HepG2 (cell line): Measurements from ENCODE around the gene CTNND2. TPM values are rescaled to one million over a fixed set of nuclear protein-coding genes. Genes with fewer than 3 reads are reported as not detected.

ENCODE experiments used
- ATAC-seq: fragments of 200-7000 bp; cut with Tn5 transposase; 3 replicates; pipeline ENCODE4 v1.9.1; 2020; ENCODE audit warnings: mild to moderate bottlenecking, moderate library complexity
- BruUV-seq: library from RNA; stranded (reverse); fragments of 400-500 nt; replicated peaks from 2 replicates; lab custom pipeline; 2021; lab: Mats Ljungman, UMichigan
- CTCF ChIA-PET: fragments of 300-600 bp; formaldehyde crosslinking; extraction: SDS; loops from one replicate; lab custom pipeline; 2021; ENCODE audit warnings: low total read pairs, inconsistent platforms, low intra/inter-chr PET ratio; lab: Yijun Ruan, JAX
- POLR2A ChIA-PET: fragments of 350-600 bp; sonication (Branson Sonifier 250); formaldehyde crosslinking; loops from one replicate; lab custom pipeline; 2020; ENCODE audit warnings: antibody characterized with exemption, inconsistent platforms; lab: Yijun Ruan, JAX
- DNase-seq: peaks from one replicate; pipeline ENCODE4 v3.0.0-alpha.2; 2015; ENCODE audit warnings: low spot score
- FAIRE-seq: peaks from 3 replicates; lab custom pipeline; 2011; peaks lifted over from hg19 to GRCh38; lab: Jason Lieb, UNC
- H2AFZ ChIP-seq: one replicate; pipeline ENCODE4 v1.6.1; 2011; ENCODE audit warnings: low read length, inconsistent platforms
- H3K27ac ChIP-seq: fragments of 300-600 bp; 3 replicates; pipeline ENCODE4 v1.8.0; 2011; ENCODE audit warnings: mixed run types, mild to moderate bottlenecking, mixed read lengths, low read length, inconsistent platforms; ENCODE audit not compliant: insufficient read depth; ENCODE audit errors: extremely low read length
- H3K27me3 ChIP-seq, 2 experiments: fragments of 200-600 bp in 1 of 2; 2 replicates in 1 of 2; 3 replicates in 1 of 2; pipeline versions ENCODE4 v1.6.0 to v1.8.0; 2011; ENCODE audit warnings: low read length in 2 of 2, mild to moderate bottlenecking in 2 of 2, moderate library complexity in 2 of 2, inconsistent platforms in 1 of 2; ENCODE audit not compliant: insufficient read depth in 2 of 2, control insufficient read depth in 1 of 2
- H3K36me3 ChIP-seq, 2 experiments: fragments of 200-600 bp in 1 of 2; replicated peaks in 1 of 2; 2 replicates in 1 of 2; 3 replicates in 1 of 2; pipeline versions ENCODE4 v1.5.1 to v1.8.0; 2011; ENCODE audit warnings: low read length in 2 of 2, inconsistent platforms in 1 of 2; ENCODE audit not compliant: insufficient read depth in 2 of 2, control insufficient read depth in 1 of 2
- H3K4me1 ChIP-seq: 2 replicates; pipeline ENCODE4 v1.5.1; 2012; ENCODE audit warnings: low read length, inconsistent platforms; ENCODE audit not compliant: insufficient read depth
- H3K4me2 ChIP-seq: 2 replicates; pipeline ENCODE4 v1.6.0; 2011; ENCODE audit warnings: low read depth, low read length, inconsistent platforms
- H3K4me3 ChIP-seq, 3 experiments: fragments of 200-600 bp in 1 of 3; sonication (generic), shearing (Covaris generic) in 1 of 3; replicated peaks in 1 of 3; 2 replicates each; pipeline ENCODE4 v1.5.1; 2011 to 2016; ENCODE audit warnings: low read length in 3 of 3, inconsistent platforms in 2 of 3, low read depth in 2 of 3, mild to moderate bottlenecking in 2 of 3, control low read depth in 1 of 3, mixed read lengths in 1 of 3; ENCODE audit not compliant: insufficient read depth in 1 of 3
- H3K79me2 ChIP-seq: one replicate; pipeline ENCODE4 v1.6.1; 2011; ENCODE audit warnings: low read length, inconsistent platforms; ENCODE audit not compliant: insufficient read depth
- H3K9ac ChIP-seq: 2 replicates; pipeline ENCODE4 v1.6.0; 2011; ENCODE audit warnings: mild to moderate bottlenecking, low read depth, low read length, inconsistent platforms; ENCODE audit not compliant: insufficient read depth
- H3K9me3 ChIP-seq: 2 replicates; pipeline ENCODE4 v1.5.1; 2012; ENCODE audit warnings: mild to moderate bottlenecking, low read length
- H4K20me1 ChIP-seq: 2 replicates; pipeline ENCODE4 v1.6.0; 2011; ENCODE audit warnings: inconsistent platforms, mild to moderate bottlenecking, low read length, moderate library complexity; ENCODE audit not compliant: insufficient read depth
- CBFB ChIP-seq: sonication (generic); formaldehyde crosslinking; IDR thresholded peaks from 2 replicates; pipeline ENCODE4 v1.4.0; 2020; ENCODE audit warnings: missing genetic modification reagents
- CTCF ChIP-seq: sonication (generic); formaldehyde crosslinking; IDR thresholded peaks from 2 replicates; pipeline ENCODE4 v1.5.0; 2020; ENCODE audit warnings: mild to moderate bottlenecking, missing genetic modification reagents, moderate library complexity
- HCFC1 ChIP-seq: fragments of 150-350 bp; IDR thresholded peaks from 2 replicates; pipeline ENCODE4 v1.6.1; 2014; ENCODE audit warnings: low read depth, low read length
- NPAS2 ChIP-seq: sonication (generic); formaldehyde crosslinking; IDR thresholded peaks from 2 replicates; pipeline ENCODE4 v1.8.0; 2022; ENCODE audit warnings: mild to moderate bottlenecking, missing genetic modification reagents, borderline replicate concordance
- SMAD9 ChIP-seq: sonication (generic); formaldehyde crosslinking; IDR thresholded peaks from 2 replicates; pipeline ENCODE4 v1.5.1; 2020; ENCODE audit warnings: mild to moderate bottlenecking, missing genetic modification reagents
- SOX13 ChIP-seq, 3 experiments: fragments of 450-650 bp in 1 of 3; sonication (generic) in 1 of 3; formaldehyde crosslinking in 1 of 3; IDR thresholded peaks in 2 of 3; conservative IDR thresholded peaks in 1 of 3; 2 replicates each; pipeline versions ENCODE4 v1.5.0 to v1.6.1; 2016 to 2020; ENCODE audit warnings: antibody characterized with exemption in 1 of 3, mild to moderate bottlenecking in 1 of 3, missing compliant biosample characterization in 1 of 3, missing genetic modification reagents in 1 of 3, moderate library complexity in 1 of 3
- SP140L ChIP-seq: sonication (generic); formaldehyde crosslinking; IDR thresholded peaks from 2 replicates; pipeline ENCODE4 v1.4.0; 2020; ENCODE audit warnings: missing genetic modification reagents, borderline replicate concordance
- TBL1XR1 ChIP-seq: fragments of 150-350 bp; IDR thresholded peaks from 2 replicates; pipeline ENCODE4 v1.6.1; 2014; ENCODE audit warnings: borderline replicate concordance, low read length; ENCODE audit not compliant: partially characterized antibody
- ZFAT ChIP-seq: sonication (generic); formaldehyde crosslinking; conservative IDR thresholded peaks from 2 replicates; pipeline ENCODE4 v1.8.1; 2023; ENCODE audit warnings: missing genetic modification reagents, inconsistent platforms
- ZFP37 ChIP-seq: sonication (generic); formaldehyde crosslinking; IDR thresholded peaks from 2 replicates; pipeline ENCODE4 v1.4.0; 2020; ENCODE audit warnings: missing genetic modification reagents, borderline replicate concordance
- ZGPAT ChIP-seq: IDR thresholded peaks from 2 replicates; pipeline ENCODE4 v1.6.1; 2016; ENCODE audit warnings: mild to moderate bottlenecking
- ZIK1 ChIP-seq: sonication (generic); formaldehyde crosslinking; IDR thresholded peaks from 2 replicates; pipeline ENCODE4 v1.5.0; 2020; ENCODE audit warnings: mild to moderate bottlenecking, low read depth, missing genetic modification reagents, borderline replicate concordance
- ZNF451 ChIP-seq: sonication (generic); formaldehyde crosslinking; IDR thresholded peaks from 2 replicates; pipeline ENCODE4 v1.5.0; 2020; ENCODE audit warnings: mild to moderate bottlenecking, missing genetic modification reagents
- ZNF572 ChIP-seq: sonication (generic); formaldehyde crosslinking; IDR thresholded peaks from 2 replicates; pipeline ENCODE4 v1.5.1; 2020; ENCODE audit warnings: mild to moderate bottlenecking, missing genetic modification reagents
- WGBS: methylation state at CpG from one replicate; pipeline ENCODE4 v1.1.6; 2017; ENCODE audit warnings: low lambda C conversion rate; 5-methylcytosine and 5-hydroxymethylcytosine counted together
- in situ Hi-C: cut with HindIII; loops from 2 replicates; pipeline ENCODE4 v1.10.0; 2017; ENCODE audit warnings: low pct_unique_long_range_greater_than_20kb; ENCODE audit not compliant: extremely low pct_ligation_motif_present
- intact Hi-C: fragments of 100-400 bp; cut with micrococcal nuclease; formaldehyde crosslinking; loops from one replicate; pipeline ENCODE4 v1.10.0; 2022; ENCODE audit not compliant: unreplicated experiment
- polyA plus RNA-seq, 8 experiments: library from polyadenylated mRNA; depleted of rRNA in 3 of 8; stranded (reverse) in 7 of 8; unstranded in 1 of 8; fragments of >200 nt; fragmentation: Illumina TruSeq in 4 of 8; extraction: Trizol in 4 of 8; gene quantifications; 2 replicates each; pipeline versions ENCODE4 v1.2.1 to v1.2.3, GENCODE V29; 2011 to 2016; ENCODE audit warnings: low read depth in 4 of 8, missing spikeins in 1 of 8, mixed read lengths in 1 of 8; ENCODE audit not compliant: insufficient read depth in 1 of 8
- total RNA-seq, 5 experiments: library from RNA; depleted of rRNA; stranded (reverse); fragments of >200 nt; fragmentation: Illumina TruSeq; extraction: Trizol; gene quantifications; 2 replicates each; pipeline ENCODE4 v1.2.3, GENCODE V29; 2016; ENCODE audit warnings: low read depth in 1 of 5
- TF ChIP-seq, protein P1 (sequence below): sonication (generic); formaldehyde crosslinking; IDR thresholded peaks from 2 replicates; pipeline ENCODE4 v1.5.0; 2020; ENCODE audit warnings: missing genetic modification reagents
- TF ChIP-seq, protein P2 (sequence below): sonication (generic); formaldehyde crosslinking; IDR thresholded peaks from 2 replicates; pipeline ENCODE4 v1.5.1; 2020; ENCODE audit warnings: missing genetic modification reagents, mild to moderate bottlenecking, borderline replicate concordance
- TF ChIP-seq, protein P3 (sequence below): conservative IDR thresholded peaks from 2 replicates; pipeline ENCODE4 v1.6.1; 2018; ENCODE audit warnings: missing genetic modification reagents

The CTNND2 gene
- total and polyA plus RNA-seq, 2 of the 13 experiments (the other 11 are each of a cell fraction or from before 2014, with no cell fraction given) = not detected

GRCh38 chr5:11045411-11045810 lies 858.8 kb downstream of the CTNND2 start:
- intact Hi-C loops (loop anchor here (5.0 to 10.0 kb wide), 2 partner anchors 181 to 977 kb away; no protein-coding TSS in a partner anchor), in situ Hi-C loops (no loop called here)
- Histone ChIP-seq H3K27me3 (no peaks in the 10 kb centered on the region), H3K9ac (no peak overlapping the region), H2AFZ (no peak overlapping the region), H3K9me3 (no peaks in the 10 kb centered on the region), H3K79me2 (no peaks in the 10 kb centered on the region), H3K4me3 (no peak overlapping the region), H3K4me2 (no peak overlapping the region), H4K20me1 (no peaks in the 10 kb centered on the region), H3K4me1 (peaks cover 6% of the 10 kb centered on the region; the same call in 1 of the 2 replicates), H3K36me3 (no peaks in the 10 kb centered on the region), H3K27ac (no peak overlapping the region)
- ChIA-PET CTCF (no interaction called here), POLR2A (no interaction called here)
- 38% methylated on average over 3 of the region's 3 CpGs for WGBS
- TF ChIP-seq, protein P1, sequence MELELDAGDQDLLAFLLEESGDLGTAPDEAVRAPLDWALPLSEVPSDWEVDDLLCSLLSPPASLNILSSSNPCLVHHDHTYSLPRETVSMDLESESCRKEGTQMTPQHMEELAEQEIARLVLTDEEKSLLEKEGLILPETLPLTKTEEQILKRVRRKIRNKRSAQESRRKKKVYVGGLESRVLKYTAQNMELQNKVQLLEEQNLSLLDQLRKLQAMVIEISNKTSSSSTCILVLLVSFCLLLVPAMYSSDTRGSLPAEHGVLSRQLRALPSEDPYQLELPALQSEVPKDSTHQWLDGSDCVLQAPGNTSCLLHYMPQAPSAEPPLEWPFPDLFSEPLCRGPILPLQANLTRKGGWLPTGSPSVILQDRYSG (CRISPR knock-in tag) = no peak
- TF ChIP-seq SP140L = no peak
- TF ChIP-seq, protein P2, sequence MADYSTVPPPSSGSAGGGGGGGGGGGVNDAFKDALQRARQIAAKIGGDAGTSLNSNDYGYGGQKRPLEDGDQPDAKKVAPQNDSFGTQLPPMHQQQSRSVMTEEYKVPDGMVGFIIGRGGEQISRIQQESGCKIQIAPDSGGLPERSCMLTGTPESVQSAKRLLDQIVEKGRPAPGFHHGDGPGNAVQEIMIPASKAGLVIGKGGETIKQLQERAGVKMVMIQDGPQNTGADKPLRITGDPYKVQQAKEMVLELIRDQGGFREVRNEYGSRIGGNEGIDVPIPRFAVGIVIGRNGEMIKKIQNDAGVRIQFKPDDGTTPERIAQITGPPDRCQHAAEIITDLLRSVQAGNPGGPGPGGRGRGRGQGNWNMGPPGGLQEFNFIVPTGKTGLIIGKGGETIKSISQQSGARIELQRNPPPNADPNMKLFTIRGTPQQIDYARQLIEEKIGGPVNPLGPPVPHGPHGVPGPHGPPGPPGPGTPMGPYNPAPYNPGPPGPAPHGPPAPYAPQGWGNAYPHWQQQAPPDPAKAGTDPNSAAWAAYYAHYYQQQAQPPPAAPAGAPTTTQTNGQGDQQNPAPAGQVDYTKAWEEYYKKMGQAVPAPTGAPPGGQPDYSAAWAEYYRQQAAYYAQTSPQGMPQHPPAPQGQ (CRISPR knock-in tag) = no peak
- TF ChIP-seq ZFAT (CRISPR knock-in tag) = no peak
- TF ChIP-seq CTCF = no peak
- TF ChIP-seq HCFC1 = no peak
- TF ChIP-seq SMAD9 (CRISPR knock-in tag) = no peak
- no peak for TF ChIP-seq ZNF572
- TF ChIP-seq CBFB = no peak
- no peak for TF ChIP-seq ZGPAT (CRISPR knock-in tag)
- TF ChIP-seq TBL1XR1 = no peak
- TF ChIP-seq ZFP37 (CRISPR knock-in tag) = no peak
- no peak for TF ChIP-seq ZNF451
- TF ChIP-seq, protein P3, sequence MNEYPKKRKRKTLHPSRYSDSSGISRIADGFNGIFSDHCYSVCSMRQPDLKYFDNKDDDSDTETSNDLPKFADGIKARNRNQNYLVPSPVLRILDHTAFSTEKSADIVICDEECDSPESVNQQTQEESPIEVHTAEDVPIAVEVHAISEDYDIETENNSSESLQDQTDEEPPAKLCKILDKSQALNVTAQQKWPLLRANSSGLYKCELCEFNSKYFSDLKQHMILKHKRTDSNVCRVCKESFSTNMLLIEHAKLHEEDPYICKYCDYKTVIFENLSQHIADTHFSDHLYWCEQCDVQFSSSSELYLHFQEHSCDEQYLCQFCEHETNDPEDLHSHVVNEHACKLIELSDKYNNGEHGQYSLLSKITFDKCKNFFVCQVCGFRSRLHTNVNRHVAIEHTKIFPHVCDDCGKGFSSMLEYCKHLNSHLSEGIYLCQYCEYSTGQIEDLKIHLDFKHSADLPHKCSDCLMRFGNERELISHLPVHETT = no peak
- no peak for TF ChIP-seq ZIK1 (CRISPR knock-in tag)
- TF ChIP-seq NPAS2 (CRISPR knock-in tag) = no peak
- no peak for TF ChIP-seq SOX13 (IDR thresholded peaks at IDR 0.05)
- TF ChIP-seq SOX13 (CRISPR knock-in tag; conservative IDR thresholded peaks at IDR 0.05 in 1 of 2, IDR thresholded peaks at IDR 0.05 in 1 of 2) = no peak
- BruUV-seq = no TSS peak
- FAIRE-seq (no peak), DNase-seq (no peak), ATAC-seq (no peak)
